Glomerular endothelial cell (primary cell): ENCODE data around the gene CERT1. TPM values are rescaled to one million over a fixed set of nuclear protein-coding genes. Genes with fewer than 3 reads are reported as not detected.

ENCODE experiments used
- DNase-seq: peaks from one replicate; pipeline ENCODE4 v3.0.0-alpha.2; 2011; ENCODE audit warnings: low read depth, low spot score; ENCODE audit errors: extremely low read depth
- total RNA-seq: library from RNA; depleted of rRNA; stranded (reverse); fragments of >200 nt; gene quantifications from 2 replicates; pipeline ENCODE4 v1.2.3, GENCODE V29; 2015

CERT1 gene
- total RNA-seq, 1 donor from 2014 or later: 20.1 TPM

- no peak for DNase-seq
Observed at GRCh38 chr5:75412111-75412990, 99.1 kb downstream of the CERT1 start.

GRCh38 chr5:75405296-75405695 lies 106.1 kb downstream of the CERT1 start:
- no peak for DNase-seq

- no peak for DNase-seq
Observed at GRCh38 chr5:75395277-75395676, 116.2 kb downstream of the CERT1 start.

GRCh38 chr5:75389430-75389829 lies 122.0 kb downstream of the CERT1 start:
- no peak for DNase-seq

GRCh38 chr5:75387806-75388205 lies 123.6 kb downstream of the CERT1 start:
- DNase-seq: no peak

GRCh38 chr5:75384218-75384617 lies 127.2 kb downstream of the CERT1 start:
- no peak for DNase-seq

- no peak for DNase-seq
Observed at GRCh38 chr5:75381456-75381855, 130.0 kb downstream of the CERT1 start.

- no peak for DNase-seq
Observed at GRCh38 chr5:75380099-75380498, 131.3 kb downstream of the CERT1 start.

- DNase-seq: no peak
Observed at GRCh38 chr5:75375414-75375813, 136.0 kb downstream of the CERT1 start.

GRCh38 chr5:75374394-75374814 lies 137.0 kb downstream of the CERT1 start:
- DNase-seq: no peak

- no peak for DNase-seq
Observed at GRCh38 chr5:75373862-75374261, 137.6 kb downstream of the CERT1 start.

- DNase-seq: peak; percentile 9
Observed at GRCh38 chr5:75368391-75368790, 143.0 kb downstream of the CERT1 start.

GRCh38 chr5:75367401-75367800 lies 144.0 kb downstream of the CERT1 start:
- peak; percentile 9 for DNase-seq

- no peak for DNase-seq
Observed at GRCh38 chr5:75366787-75367186, 144.6 kb downstream of the CERT1 start.

GRCh38 chr5:75365740-75366139 lies 145.7 kb downstream of the CERT1 start:
- DNase-seq: no peak

- no peak for DNase-seq
Observed at GRCh38 chr5:75364571-75365280, 146.7 kb downstream of the CERT1 start.

GRCh38 chr5:75363726-75364495 lies 147.5 kb downstream of the CERT1 start:
- no peak for DNase-seq

GRCh38 chr5:75363111-75363510 lies 148.3 kb downstream of the CERT1 start:
- no peak for DNase-seq

GRCh38 chr5:75362474-75362975 lies 148.9 kb downstream of the CERT1 start:
- no peak for DNase-seq

- DNase-seq: no peak
Observed at GRCh38 chr5:75361310-75361709, 150.1 kb downstream of the CERT1 start.

- no peak for DNase-seq
Observed at GRCh38 chr5:75358117-75358516, 153.3 kb downstream of the CERT1 start.
